ENCODE data around the gene KCNK4. TPM values are rescaled to one million over a fixed set of nuclear protein-coding genes. Genes with fewer than 3 reads are reported as not detected.

Gene KCNK4
- total and polyA plus RNA-seq, 2 of the 13 experiments (the other 11 are each of a cell fraction or from before 2014, with no cell fraction given): not detected

DNA sequence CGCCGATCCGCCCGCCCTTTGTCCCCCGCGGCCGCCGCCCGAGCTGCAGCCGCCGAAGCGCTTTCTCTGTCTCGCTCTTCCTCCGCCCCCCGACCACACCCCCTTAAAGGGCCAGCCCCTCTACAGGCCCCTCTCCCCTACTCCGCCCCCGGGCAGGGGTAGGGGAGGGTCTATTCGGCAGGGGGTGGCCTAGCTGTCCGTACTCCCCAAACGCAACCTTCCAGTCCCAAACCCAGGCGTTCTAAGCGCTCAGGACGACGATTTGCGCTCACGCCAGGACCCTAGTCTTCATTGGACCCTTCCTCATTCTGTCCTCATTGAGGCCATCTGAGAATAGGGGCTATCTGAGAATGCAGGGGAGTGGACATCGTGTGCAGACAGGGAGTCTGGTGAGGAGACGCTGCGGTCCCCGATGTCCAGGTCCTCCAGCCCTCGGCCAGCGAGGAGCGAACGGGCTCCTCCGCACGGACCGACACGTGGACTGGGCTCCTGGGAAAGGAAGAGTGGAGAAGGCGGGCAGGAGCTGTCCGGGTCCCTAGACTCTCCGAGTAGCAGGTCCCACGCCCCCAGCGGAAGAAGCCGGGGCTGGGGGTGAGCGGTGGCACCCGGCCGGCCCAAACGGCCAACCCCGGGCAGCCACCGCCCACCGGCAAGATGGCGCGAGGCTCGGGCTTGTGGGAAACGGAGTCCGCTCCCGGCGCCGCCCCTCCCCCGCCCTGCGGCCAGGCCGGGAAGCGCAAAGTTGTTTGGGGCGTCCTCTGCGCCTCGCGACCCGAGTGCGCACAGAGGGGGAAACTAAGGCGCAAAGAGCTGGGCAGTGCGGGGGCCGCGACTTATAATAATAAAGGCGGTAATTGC is 44.0 kb upstream of the KCNK4 start, which contains the start of gene PPP1R14B (continued):
- TF ChIP-seq ISL2 (CRISPR knock-in tag; IDR thresholded peaks at IDR 0.05) (0 out of 2 replicates have a peak, but pooled peaks have one; percentile 15), MYC (CRISPR knock-in tag; IDR thresholded peaks at IDR 0.05; ENCODE audit: borderline replicate concordance) (peak; percentile 87), NR2F2 (IDR thresholded peaks at IDR 0.05; ENCODE audit: borderline replicate concordance, low read depth) (no peak), GABPB1 (CRISPR knock-in tag; IDR thresholded peaks at IDR 0.05) (peak; percentile 91), RORA (CRISPR knock-in tag; IDR thresholded peaks at IDR 0.05) (no peak), PPARG (CRISPR knock-in tag; conservative IDR thresholded peaks at IDR 0.05) (0 out of 2 replicates have a peak, but pooled peaks have one; percentile 7), KLF9 (CRISPR knock-in tag; IDR thresholded peaks at IDR 0.05; ENCODE audit: low read depth) (0 out of 2 replicates have a peak, but pooled peaks have one; percentile 81), YY1 (IDR thresholded peaks at IDR 0.05; ENCODE audit: insufficient read depth, insufficient replicate concordance, low read depth, low read length) (peak; percentile 98), ZFY (CRISPR knock-in tag; IDR thresholded peaks at IDR 0.05) (peak; percentile 77), MXD4 (CRISPR knock-in tag; IDR thresholded peaks at IDR 0.05) (peak; percentile 77; the same call in 1 of the 2 replicates), XRCC5 (optimal IDR thresholded peaks at IDR 0.05; ENCODE audit: low read length) (peak; percentile 15)
- TF ChIP-seq, protein P1, sequence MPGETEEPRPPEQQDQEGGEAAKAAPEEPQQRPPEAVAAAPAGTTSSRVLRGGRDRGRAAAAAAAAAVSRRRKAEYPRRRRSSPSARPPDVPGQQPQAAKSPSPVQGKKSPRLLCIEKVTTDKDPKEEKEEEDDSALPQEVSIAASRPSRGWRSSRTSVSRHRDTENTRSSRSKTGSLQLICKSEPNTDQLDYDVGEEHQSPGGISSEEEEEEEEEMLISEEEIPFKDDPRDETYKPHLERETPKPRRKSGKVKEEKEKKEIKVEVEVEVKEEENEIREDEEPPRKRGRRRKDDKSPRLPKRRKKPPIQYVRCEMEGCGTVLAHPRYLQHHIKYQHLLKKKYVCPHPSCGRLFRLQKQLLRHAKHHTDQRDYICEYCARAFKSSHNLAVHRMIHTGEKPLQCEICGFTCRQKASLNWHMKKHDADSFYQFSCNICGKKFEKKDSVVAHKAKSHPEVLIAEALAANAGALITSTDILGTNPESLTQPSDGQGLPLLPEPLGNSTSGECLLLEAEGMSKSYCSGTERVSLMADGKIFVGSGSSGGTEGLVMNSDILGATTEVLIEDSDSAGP (CRISPR knock-in tag; IDR thresholded peaks at IDR 0.05; ENCODE audit: borderline replicate concordance): peak; percentile 99
- TF ChIP-seq, protein P2, sequence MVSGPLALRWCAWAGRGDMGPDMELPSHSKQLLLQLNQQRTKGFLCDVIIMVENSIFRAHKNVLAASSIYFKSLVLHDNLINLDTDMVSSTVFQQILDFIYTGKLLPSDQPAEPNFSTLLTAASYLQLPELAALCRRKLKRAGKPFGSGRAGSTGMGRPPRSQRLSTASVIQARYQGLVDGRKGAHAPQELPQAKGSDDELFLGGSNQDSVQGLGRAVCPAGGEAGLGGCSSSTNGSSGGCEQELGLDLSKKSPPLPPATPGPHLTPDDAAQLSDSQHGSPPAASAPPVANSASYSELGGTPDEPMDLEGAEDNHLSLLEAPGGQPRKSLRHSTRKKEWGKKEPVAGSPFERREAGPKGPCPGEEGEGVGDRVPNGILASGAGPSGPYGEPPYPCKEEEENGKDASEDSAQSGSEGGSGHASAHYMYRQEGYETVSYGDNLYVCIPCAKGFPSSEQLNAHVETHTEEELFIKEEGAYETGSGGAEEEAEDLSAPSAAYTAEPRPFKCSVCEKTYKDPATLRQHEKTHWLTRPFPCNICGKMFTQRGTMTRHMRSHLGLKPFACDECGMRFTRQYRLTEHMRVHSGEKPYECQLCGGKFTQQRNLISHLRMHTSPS (CRISPR knock-in tag; IDR thresholded peaks at IDR 0.05; ENCODE audit: low read depth): peak; percentile 55; the same call in 1 of the 2 replicates
- TF ChIP-seq, protein P3, sequence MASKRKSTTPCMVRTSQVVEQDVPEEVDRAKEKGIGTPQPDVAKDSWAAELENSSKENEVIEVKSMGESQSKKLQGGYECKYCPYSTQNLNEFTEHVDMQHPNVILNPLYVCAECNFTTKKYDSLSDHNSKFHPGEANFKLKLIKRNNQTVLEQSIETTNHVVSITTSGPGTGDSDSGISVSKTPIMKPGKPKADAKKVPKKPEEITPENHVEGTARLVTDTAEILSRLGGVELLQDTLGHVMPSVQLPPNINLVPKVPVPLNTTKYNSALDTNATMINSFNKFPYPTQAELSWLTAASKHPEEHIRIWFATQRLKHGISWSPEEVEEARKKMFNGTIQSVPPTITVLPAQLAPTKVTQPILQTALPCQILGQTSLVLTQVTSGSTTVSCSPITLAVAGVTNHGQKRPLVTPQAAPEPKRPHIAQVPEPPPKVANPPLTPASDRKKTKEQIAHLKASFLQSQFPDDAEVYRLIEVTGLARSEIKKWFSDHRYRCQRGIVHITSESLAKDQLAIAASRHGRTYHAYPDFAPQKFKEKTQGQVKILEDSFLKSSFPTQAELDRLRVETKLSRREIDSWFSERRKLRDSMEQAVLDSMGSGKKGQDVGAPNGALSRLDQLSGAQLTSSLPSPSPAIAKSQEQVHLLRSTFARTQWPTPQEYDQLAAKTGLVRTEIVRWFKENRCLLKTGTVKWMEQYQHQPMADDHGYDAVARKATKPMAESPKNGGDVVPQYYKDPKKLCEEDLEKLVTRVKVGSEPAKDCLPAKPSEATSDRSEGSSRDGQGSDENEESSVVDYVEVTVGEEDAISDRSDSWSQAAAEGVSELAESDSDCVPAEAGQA (IDR thresholded peaks at IDR 0.05; ENCODE audit: low read depth): peak; percentile 36; the same call in 1 of the 2 replicates
- TF ChIP-seq, protein P3 (CRISPR knock-in tag; IDR thresholded peaks at IDR 0.05; ENCODE audit: borderline replicate concordance): 0 out of 2 replicates have a peak, but pooled peaks have one; percentile 17
- TF ChIP-seq, protein P4, sequence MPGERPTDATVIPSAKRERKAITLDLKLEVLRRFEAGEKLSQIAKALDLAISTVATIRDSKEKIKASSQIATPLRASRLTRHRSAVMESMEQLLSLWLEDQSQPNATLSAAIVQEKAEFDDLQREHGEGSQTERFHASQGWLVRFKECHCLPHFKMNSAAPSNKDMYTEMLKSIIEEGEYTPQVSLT (CRISPR knock-in tag; IDR thresholded peaks at IDR 0.05; ENCODE audit: borderline replicate concordance, low read depth): no peak

Measured in HepG2 (cell line).